A673 (cell line): ENCODE measurements around the gene LRRC41. TPM values are rescaled to one million over a fixed set of nuclear protein-coding genes. Genes with fewer than 3 reads are reported as not detected.

Source experiments
- BruUV-seq: library from RNA; stranded (reverse); fragments of 400-500 nt; replicated peaks from 2 replicates; lab custom pipeline; 2021; lab: Mats Ljungman, UMichigan
- CTCF ChIA-PET: fragments of 300-600 bp; sonication (Branson Sonifier 250); formaldehyde crosslinking; loops from one replicate; lab custom pipeline; 2022; ENCODE audit warnings: antibody characterized with exemption; lab: Charles Lee
- POLR2A ChIA-PET: fragments of 300-600 bp; sonication (Branson Sonifier 250); formaldehyde crosslinking; loops from one replicate; lab custom pipeline; 2022; ENCODE audit warnings: antibody characterized with exemption; ENCODE audit not compliant: low non-redundant PET; lab: Charles Lee
- DNase-seq: peaks from one replicate; pipeline ENCODE4 v3.0.0-alpha.2; 2015; ENCODE audit warnings: low spot score
- H3K27ac ChIP-seq: fragments of 200-600 bp; sonication (generic); 2 replicates; pipeline ENCODE4 v1.5.1; 2016; ENCODE audit warnings: mixed run types, low read depth, mild to moderate bottlenecking, mixed read lengths, antibody characterized with exemption, low read length; ENCODE audit not compliant: poor library complexity, severe bottlenecking
- H3K27me3 ChIP-seq: fragments of 200-600 bp; sonication (generic); replicated peaks from 2 replicates; pipeline ENCODE4 v1.6.1; 2017; ENCODE audit warnings: mixed run types, low read depth, mild to moderate bottlenecking, mixed read lengths, antibody characterized with exemption, low read length; ENCODE audit not compliant: insufficient read depth, poor library complexity
- H3K36me3 ChIP-seq: fragments of 200-600 bp; sonication (generic); 2 replicates; pipeline ENCODE4 v1.6.1; 2016; ENCODE audit warnings: mixed run types, mild to moderate bottlenecking, mixed read lengths, antibody characterized with exemption, low read length; ENCODE audit not compliant: insufficient read depth, poor library complexity, severe bottlenecking
- H3K4me1 ChIP-seq: fragments of 200-600 bp; sonication (generic); 2 replicates; pipeline ENCODE4 v1.6.1; 2017; ENCODE audit warnings: mixed run types, mild to moderate bottlenecking, mixed read lengths, antibody characterized with exemption, low read length; ENCODE audit not compliant: insufficient read depth, poor library complexity, severe bottlenecking
- H3K4me3 ChIP-seq: fragments of 200-600 bp; sonication (generic); 2 replicates; pipeline ENCODE4 v1.5.1; 2016; ENCODE audit warnings: low read depth, mixed run types, mild to moderate bottlenecking, mixed read lengths, low read length; ENCODE audit not compliant: poor library complexity, severe bottlenecking
- H3K9me3 ChIP-seq: fragments of 200-600 bp; sonication (generic); 2 replicates; pipeline ENCODE4 v1.6.1; 2016; ENCODE audit warnings: mixed run types, low read depth, mild to moderate bottlenecking, mixed read lengths, antibody characterized with exemption, low read length; ENCODE audit not compliant: poor library complexity, severe bottlenecking
- CTCF ChIP-seq: fragments of 300-800, 200-600 bp; sonication (generic); conservative IDR thresholded peaks from 2 replicates; pipeline ENCODE4 v1.5.1; 2017; ENCODE audit warnings: low read depth, mild to moderate bottlenecking, antibody characterized with exemption, low read length, moderate library complexity, mixed read lengths
- EZH2 ChIP-seq: fragments of 200-600 bp; sonication (generic); IDR thresholded peaks from 2 replicates; pipeline ENCODE4 v1.6.1; 2017; ENCODE audit warnings: borderline replicate concordance, low read depth, mild to moderate bottlenecking, mixed read lengths, antibody characterized with exemption, low read length; ENCODE audit not compliant: poor library complexity, severe bottlenecking
- intact Hi-C: fragments of 100-400 bp; cut with micrococcal nuclease; formaldehyde crosslinking; loops from one replicate; pipeline ENCODE4 v1.10.0; 2022; ENCODE audit not compliant: unreplicated experiment
- total RNA-seq: library from RNA; stranded (reverse); gene quantifications from 2 replicates; pipeline ENCODE4 v1.2.3, GENCODE V29; 2021

LRRC41 gene
- total RNA-seq, 1 experiment from 2014 or later = 79.1 TPM

DNA sequence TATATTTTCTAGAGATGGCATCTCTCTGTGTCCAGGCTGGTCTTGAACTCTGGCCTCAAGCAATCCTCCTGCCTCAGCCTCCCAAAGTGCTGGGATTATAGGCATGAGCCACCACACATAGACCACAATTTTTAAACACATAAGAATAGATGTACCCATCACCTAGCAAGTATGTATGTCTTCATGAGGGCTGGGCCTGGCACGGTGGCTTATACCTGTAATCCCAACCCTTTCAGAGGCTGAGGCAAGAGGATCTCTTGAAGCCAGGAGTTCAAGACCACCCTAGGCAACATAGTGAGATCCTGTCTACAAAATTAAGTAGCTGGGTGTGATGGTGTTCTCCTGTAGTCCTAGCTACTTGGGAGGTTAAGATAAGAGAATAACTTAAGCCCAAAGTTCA, 13.9 kb upstream of the LRRC41 start:
- Histone ChIP-seq H3K36me3 (peaks cover 43% of the 10 kb centered on the region), H3K27me3 (no peaks in the 10 kb centered on the region), H3K4me1 (no peaks in the 10 kb centered on the region), H3K9me3 (no peaks in the 10 kb centered on the region), H3K4me3 (no peak overlapping the region), H3K27ac (no peak overlapping the region)
- CTCF ChIA-PET = no interaction called here
- TF ChIP-seq CTCF (no peak), EZH2 (no peak)
- no peak for DNase-seq
- intact Hi-C loops = no loop called here
- POLR2A ChIA-PET = no interaction called here
- BruUV-seq = no TSS peak

- POLR2A ChIA-PET = no interaction called here
- no peaks in the 10 kb centered on the region for H3K27me3 ChIP-seq
- H3K9me3 ChIP-seq = no peaks in the 10 kb centered on the region
- no peak overlapping the region for H3K4me3 ChIP-seq
- no TSS peak for BruUV-seq
- H3K36me3 ChIP-seq = peaks cover 58% of the 10 kb centered on the region
- H3K4me1 ChIP-seq = no peaks in the 10 kb centered on the region
- TF ChIP-seq CTCF = no peak
- TF ChIP-seq EZH2 = no peak
- H3K27ac ChIP-seq = no peak overlapping the region
- CTCF ChIA-PET = no interaction called here
- intact Hi-C loops = no loop called here
- no peak for DNase-seq
Observed at GRCh38 chr1:46315669-46316403, 12.4 kb upstream of the LRRC41 start.

DNA sequence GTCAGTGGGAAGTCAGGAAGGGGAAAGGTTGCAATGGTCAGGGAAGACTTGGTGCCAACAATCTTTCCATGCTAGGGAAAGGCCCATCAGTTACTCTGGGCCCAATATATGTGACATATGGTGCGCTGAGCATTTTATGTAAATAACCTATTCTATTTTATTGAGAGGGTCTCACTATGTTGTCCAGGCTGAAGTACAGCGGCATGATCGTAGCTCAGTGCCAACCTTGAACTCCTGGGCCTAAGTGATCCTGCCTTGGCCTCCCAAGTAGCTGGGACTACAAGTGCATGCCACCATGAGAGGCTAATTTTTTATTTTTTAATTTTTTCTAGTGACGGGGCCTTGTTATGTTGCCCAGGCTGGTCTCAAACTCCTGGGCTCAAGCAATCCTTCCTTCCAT, 6.9 kb upstream of the LRRC41 start:
- Histone ChIP-seq H3K27ac (no peak overlapping the region), H3K9me3 (no peaks in the 10 kb centered on the region), H3K27me3 (no peaks in the 10 kb centered on the region), H3K4me1 (peaks cover 11% of the 10 kb centered on the region), H3K36me3 (peaks cover 67% of the 10 kb centered on the region), H3K4me3 (no peak overlapping the region)
- ChIA-PET CTCF (no interaction called here), POLR2A (no interaction called here)
- TF ChIP-seq EZH2 (no peak), CTCF (no peak)
- DNase-seq = no peak
- no TSS peak for BruUV-seq
- intact Hi-C loops = no loop called here
